ENCODE results near the gene CTTNBP2. TPM values are rescaled to one million over a fixed set of nuclear protein-coding genes. Genes with fewer than 3 reads are reported as not detected.

Gene CTTNBP2
- total RNA-seq, 4 donors from 2014 or later: 13.8 to 19.4 (median 17.6) TPM

DNA sequence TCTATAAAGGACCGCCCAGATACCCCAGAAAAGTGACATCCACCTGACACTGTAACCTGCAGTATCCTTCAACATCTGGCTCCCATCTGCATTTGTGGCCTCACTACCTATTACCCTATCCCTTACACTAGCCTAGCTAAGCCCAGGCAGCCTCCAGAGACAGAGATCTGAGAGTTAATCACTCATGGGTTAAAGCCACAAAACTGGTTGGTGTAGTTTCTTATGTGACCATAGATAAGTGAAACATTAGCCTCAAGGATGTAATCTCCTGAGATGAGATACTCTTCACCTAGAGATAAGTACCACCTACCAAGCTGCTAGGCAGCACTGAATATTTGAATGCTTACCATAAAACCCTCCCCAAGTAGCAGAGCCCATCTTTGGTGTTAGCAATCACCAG, 35.4 kb downstream of the CTTNBP2 start:
- intact Hi-C loops (cut with DNase I): no loop called here
- Histone ChIP-seq H3K36me3 (no peaks in the 10 kb centered on the region), H3K27ac (no peak overlapping the region), H3K27me3 (no peaks in the 10 kb centered on the region), H3K9me3 (no peaks in the 10 kb centered on the region), H3K4me1 (peaks cover 17 to 36% of the 10 kb centered on the region in 2 donors), H3K4me3 (replicated peaks in 1 of 3) (no peak overlapping the region)
- no peak for TF ChIP-seq POLR2A (IDR thresholded peaks at IDR 0.05)
- no peak for TF ChIP-seq CTCF (IDR thresholded peaks at IDR 0.05)
- DNase-seq: no peak
- 92 to 100% methylated on average over 1 of the region's 1 CpG for WGBS, 2 donors

DNA sequence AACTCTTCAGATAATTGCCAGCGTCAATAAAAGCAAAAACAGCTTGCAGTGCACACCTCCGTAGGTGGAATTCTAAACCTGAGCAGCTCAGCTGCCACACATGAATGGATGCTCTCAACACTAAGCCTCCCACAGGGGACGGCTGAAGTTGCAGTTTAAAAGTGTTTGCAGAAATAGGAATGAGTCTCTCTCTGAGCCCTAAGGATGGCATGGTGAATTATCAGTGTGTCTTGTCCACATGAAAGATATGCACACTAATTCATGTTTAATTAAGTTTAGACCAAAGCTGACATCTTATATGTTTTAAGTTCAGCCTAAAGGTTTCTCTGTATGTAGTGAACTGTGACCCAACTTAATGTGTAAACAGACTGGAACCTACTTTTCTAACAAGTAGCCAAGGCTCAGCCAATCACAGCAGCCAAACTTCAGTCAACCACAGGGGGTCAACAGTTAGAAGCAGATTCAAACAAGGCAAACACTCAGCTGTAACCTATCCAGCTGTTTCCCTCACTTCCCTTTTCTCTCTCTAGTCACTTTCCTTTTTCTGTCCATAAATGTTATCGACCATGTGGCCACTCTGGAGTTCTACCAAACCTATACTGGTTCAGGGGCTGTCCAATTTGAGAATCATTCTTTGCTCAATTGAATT, 38.1 kb downstream of the CTTNBP2 start:
- Histone ChIP-seq H3K4me1 (peaks cover 31 to 58% of the 10 kb centered on the region in 2 donors), H3K27ac (peak overlapping the region; percentile 31 to 92 (median 77)), H3K27me3 (no peaks in the 10 kb centered on the region), H3K36me3 (no peaks in the 10 kb centered on the region), H3K9me3 (no peaks in the 10 kb centered on the region), H3K4me3 (replicated peaks in 1 of 3) (no peak overlapping the region)
- DNase-seq: peak; percentile 78 to 80
- 24 to 37% methylated on average over 4 of the region's 4 CpGs for WGBS, 2 donors
- intact Hi-C loops (cut with DNase I): no loop called here
- TF ChIP-seq CTCF (IDR thresholded peaks at IDR 0.05) (peak in 4 of 6 experiments; percentile 25 to 65 (median 45)), POLR2A (IDR thresholded peaks at IDR 0.05) (peak in 1 of 2 donors; percentile 22)

- Histone ChIP-seq H3K4me1 (peaks cover 49 to 68% of the 10 kb centered on the region in 2 donors), H3K27ac (peak overlapping the region; percentile 64 to 97 (median 90)), H3K4me3 (replicated peaks in 1 of 3) (no peak overlapping the region), H3K36me3 (no peaks in the 10 kb centered on the region), H3K9me3 (no peaks in the 10 kb centered on the region), H3K27me3 (no peaks in the 10 kb centered on the region)
- intact Hi-C loops (cut with DNase I): no loop called here
- 45 to 52% methylated on average over 5 of the region's 5 CpGs for WGBS, 2 donors
- peak; percentile 24 to 46 for DNase-seq
- TF ChIP-seq POLR2A (IDR thresholded peaks at IDR 0.05) (peak in 1 of 2 donors; percentile 28), CTCF (IDR thresholded peaks at IDR 0.05) (no peak)
These were observed 42.8 kb downstream of the CTTNBP2 start for GRCh38 chr7:117830422-117830954.

DNA sequence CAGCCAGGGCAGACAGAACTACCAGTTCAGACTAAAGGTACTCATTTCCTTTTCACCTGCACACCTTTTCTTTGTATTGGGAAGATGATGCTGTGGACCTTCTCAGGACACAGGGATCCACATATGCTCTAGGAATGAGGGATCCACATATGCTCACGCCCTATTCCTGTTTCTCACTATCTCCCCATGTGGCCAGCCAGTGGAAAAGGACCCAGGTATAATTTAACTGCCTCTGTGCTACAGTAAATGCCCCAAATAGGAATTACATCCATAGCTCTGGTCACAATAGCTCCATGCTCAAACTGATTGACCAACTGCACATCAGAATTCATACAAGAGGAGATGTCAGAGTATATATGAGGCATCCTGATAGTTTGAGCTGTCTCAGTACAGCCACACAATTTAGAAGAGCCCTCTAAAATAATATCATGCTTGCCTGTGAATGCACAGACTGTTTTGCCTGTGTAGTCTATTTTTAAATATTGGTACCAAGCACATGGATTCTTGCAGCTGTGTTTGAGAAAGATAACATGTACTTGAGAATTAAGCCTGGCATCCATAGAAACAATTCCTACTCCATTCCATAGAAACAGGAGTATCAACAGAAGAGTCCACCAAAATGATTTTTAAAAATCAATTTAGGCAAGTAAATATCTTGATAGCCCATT, 43.7 kb downstream of the CTTNBP2 start:
- TF ChIP-seq POLR2A (IDR thresholded peaks at IDR 0.05) (no peak), CTCF (IDR thresholded peaks at IDR 0.05) (no peak)
- Histone ChIP-seq H3K9me3 (no peaks in the 10 kb centered on the region), H3K27me3 (no peaks in the 10 kb centered on the region), H3K36me3 (no peaks in the 10 kb centered on the region), H3K27ac (peak overlapping the region; percentile 77 to 97 (median 90)), H3K4me1 (peaks cover 47 to 69% of the 10 kb centered on the region in 2 donors), H3K4me3 (replicated peaks in 1 of 3) (no peak overlapping the region)
- DNase-seq: no peak
- intact Hi-C loops (cut with DNase I): no loop called here
- 96 to 100% methylated on average over 1 of the region's 1 CpG for WGBS, 2 donors

DNA sequence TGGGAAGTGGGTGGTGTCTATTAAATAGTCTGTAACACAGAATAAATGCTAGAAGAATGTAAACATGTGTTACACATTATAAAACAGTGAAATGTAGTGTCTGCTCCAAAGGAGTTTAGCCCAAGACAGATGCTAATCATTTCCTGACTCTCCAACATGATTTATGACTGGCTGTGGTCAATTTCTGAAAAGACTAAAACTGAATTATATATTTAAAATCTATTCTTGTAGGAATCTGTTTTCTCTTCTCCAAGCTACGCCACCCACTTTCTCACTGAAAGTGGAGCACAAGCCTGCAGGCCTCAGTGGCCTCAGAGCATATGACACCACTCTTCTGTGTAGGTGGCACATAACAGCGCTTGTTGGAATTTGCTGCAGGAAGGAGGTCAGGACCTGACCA, 44.4 kb downstream of the CTTNBP2 start:
- no peaks in the 10 kb centered on the region for H3K36me3 ChIP-seq
- TF ChIP-seq CTCF (IDR thresholded peaks at IDR 0.05) (no peak), POLR2A (IDR thresholded peaks at IDR 0.05) (no peak)
- no peaks in the 10 kb centered on the region for H3K9me3 ChIP-seq
- peaks cover 43 to 63% of the 10 kb centered on the region in 2 donors for H3K4me1 ChIP-seq
- DNase-seq: peak in 1 of 2 donors; percentile 13
- no peaks in the 10 kb centered on the region for H3K27me3 ChIP-seq
- 79 to 91% methylated on average over 2 of the region's 2 CpGs for WGBS, 2 donors
- intact Hi-C loops (cut with DNase I): no loop called here
- peak overlapping the region; percentile 77 to 97 (median 90) for H3K27ac ChIP-seq
- H3K4me3 ChIP-seq (replicated peaks in 1 of 3): no peak overlapping the region

All from thyroid gland (tissue), 4 donors.